ENCODE results near the gene TPRX2.
"Not testable (repeated sequence)": the region's sequence is repeated elsewhere in the genome, so short reads cannot be mapped to it uniquely, and the experiment has no call there.

GRCh38 chr19:47858646-47859285 lies at the start of gene TPRX2:
- TF ChIP-seq CTCF (conservative IDR thresholded peaks at IDR 0.05; ENCODE audit: low read depth, low read length); EZH2 (IDR thresholded peaks at IDR 0.05; ENCODE audit: borderline replicate concordance, low read depth, low read length, poor library complexity, severe bottlenecking): not testable (repeated sequence)
